ENCODE results near the gene FLNC. TPM values are rescaled to one million over a fixed set of nuclear protein-coding genes. Genes with fewer than 3 reads are reported as not detected.

FLNC gene
- total RNA-seq, 4 donors from 2014 or later, result 21.3 to 234 (median 57.9) TPM

GRCh38 chr7:128836729-128837348 is 6.6 kb downstream of the FLNC start:
- H3K4me3 ChIP-seq, result no peak overlapping the region
- TF ChIP-seq POLR2AphosphoS5 (IDR thresholded peaks at IDR 0.05) (no peak), CTCF (IDR thresholded peaks at IDR 0.05) (no peak), POLR2A (IDR thresholded peaks at IDR 0.05) (no peak), EP300 (IDR thresholded peaks at IDR 0.05; ENCODE audit: low read depth) (no peak)
- H3K36me3 ChIP-seq, result no peaks in the 10 kb centered on the region
- no peak for DNase-seq
- H3K4me1 ChIP-seq, result peaks cover 8 to 27% (median 20%) of the 10 kb centered on the region in 4 donors
- peaks cover 15% of the 10 kb centered on the region for H3K27me3 ChIP-seq
- H3K27ac ChIP-seq, result peak overlapping the region; percentile 65 to 94 (median 81)
- intact Hi-C loops (cut with DNase I; ENCODE audit: low total_unique reads) (no loop called here), in situ Hi-C loops (cut with MboI; ENCODE audit: low pct_ligation_motif_present in 1 of 4, low pct_unique_long_range_greater_than_20kb in 1 of 4, low sequenced_read_pairs in 3 of 4) (no loop called here)
- no peaks in the 10 kb centered on the region for H3K9me3 ChIP-seq
- WGBS, 2 donors (ENCODE audit: low coverage in 1 of 2), result 79% methylated on average over 14 of the region's 14 CpGs; no CpG with 5 or more reads in 1 of the 2 donors

- peaks cover 6 to 21% (median 17%) of the 10 kb centered on the region in 4 donors for H3K4me1 ChIP-seq
- intact Hi-C loops (cut with DNase I; ENCODE audit: low total_unique reads) (no loop called here), in situ Hi-C loops (cut with MboI; ENCODE audit: low pct_ligation_motif_present in 1 of 4, low pct_unique_long_range_greater_than_20kb in 1 of 4, low sequenced_read_pairs in 3 of 4) (no loop called here)
- peaks cover 9% of the 10 kb centered on the region for H3K27me3 ChIP-seq
- H3K27ac ChIP-seq, result peak overlapping the region in 3 of 4 donors; percentile 48 to 84 (median 78)
- TF ChIP-seq CTCF (IDR thresholded peaks at IDR 0.05) (no peak), POLR2AphosphoS5 (IDR thresholded peaks at IDR 0.05) (peak in 1 of 3 donors; percentile 7)
- H3K4me3 ChIP-seq, result no peak overlapping the region
- H3K36me3 ChIP-seq, result no peaks in the 10 kb centered on the region
- no peaks in the 10 kb centered on the region for H3K9me3 ChIP-seq
- no peak for DNase-seq
- WGBS, 2 donors (ENCODE audit: low coverage in 1 of 2), result 89% methylated on average over 16 of the region's 16 CpGs; no CpG with 5 or more reads in 1 of the 2 donors
These were observed 7.3 kb downstream of the FLNC start for GRCh38 chr7:128837521-128837921.

GRCh38 chr7:128838109-128838779 is 8.0 kb downstream of the FLNC start:
- 92% methylated on average over 19 of the region's 22 CpGs; no CpG with 5 or more reads in 1 of the 2 donors for WGBS, 2 donors (ENCODE audit: low coverage in 1 of 2)
- Histone ChIP-seq H3K4me1 (peaks cover 0 to 19% (median 10%) of the 10 kb centered on the region in 4 donors), H3K9me3 (no peaks in the 10 kb centered on the region), H3K27me3 (peaks cover 2% of the 10 kb centered on the region), H3K36me3 (no peaks in the 10 kb centered on the region), H3K27ac (peak overlapping the region in 3 of 4 donors; percentile 29 to 78 (median 48)), H3K4me3 (no peak overlapping the region)
- no peak for DNase-seq
- no peak for TF ChIP-seq POLR2A (IDR thresholded peaks at IDR 0.05)
- no peak for TF ChIP-seq POLR2AphosphoS5 (IDR thresholded peaks at IDR 0.05)
- TF ChIP-seq EP300 (IDR thresholded peaks at IDR 0.05; ENCODE audit: low read depth), result no peak
- TF ChIP-seq CTCF (IDR thresholded peaks at IDR 0.05), result no peak
- intact Hi-C loops (cut with DNase I; ENCODE audit: low total_unique reads) (no loop called here), in situ Hi-C loops (cut with MboI; ENCODE audit: low pct_ligation_motif_present in 1 of 4, low pct_unique_long_range_greater_than_20kb in 1 of 4, low sequenced_read_pairs in 3 of 4) (no loop called here)

GRCh38 chr7:128838981-128839731 is 8.9 kb downstream of the FLNC start:
- Histone ChIP-seq H3K9me3 (no peaks in the 10 kb centered on the region), H3K27me3 (no peaks in the 10 kb centered on the region), H3K36me3 (no peaks in the 10 kb centered on the region), H3K4me1 (peaks cover 0 to 11% (median 5%) of the 10 kb centered on the region in 4 donors), H3K27ac (peak overlapping the region in 3 of 4 donors; percentile 39 to 78 (median 48)), H3K4me3 (no peak overlapping the region)
- in situ Hi-C loops (cut with MboI; ENCODE audit: low pct_ligation_motif_present in 1 of 4, low pct_unique_long_range_greater_than_20kb in 1 of 4, low sequenced_read_pairs in 3 of 4) (no loop called here), intact Hi-C loops (cut with DNase I; ENCODE audit: low total_unique reads) (loop anchor here (1.0 kb wide), 1 partner anchor 97 kb away; no protein-coding TSS in a partner anchor)
- DNase-seq, result no peak
- TF ChIP-seq POLR2A (IDR thresholded peaks at IDR 0.05) (no peak), CTCF (IDR thresholded peaks at IDR 0.05) (no peak), POLR2AphosphoS5 (IDR thresholded peaks at IDR 0.05) (no peak)
- WGBS, 2 donors (ENCODE audit: low coverage in 1 of 2), result 84% methylated on average over 16 of the region's 17 CpGs; no CpG with 5 or more reads in 1 of the 2 donors
